ENCODE results near the gene APOBEC3A. TPM values are rescaled to one million over a fixed set of nuclear protein-coding genes. Genes with fewer than 3 reads are reported as not detected.
A peak's percentile ranks its signal among the peaks of the same experiment; 100 is the strongest.

APOBEC3A gene
- not detected for total RNA-seq

- DNase-seq: no peak
Measured at GRCh38 chr22:38957046-38957770, at the start of gene APOBEC3A. Gene APOBEC3A (plus strand): TSS chr22:38957609. CDS start chr22:38957692, 83 bp downstream.

GRCh38 chr22:38907767-38908166, 49.6 kb upstream of the APOBEC3A start:
- no peak for DNase-seq

- no peak for DNase-seq
Measured at GRCh38 chr22:38911434-38911833, 46.0 kb upstream of the APOBEC3A start.

GRCh38 chr22:38919631-38920190, 37.7 kb upstream of the APOBEC3A start:
- no peak for DNase-seq

GRCh38 chr22:38921120-38921519, 36.3 kb upstream of the APOBEC3A start:
- no peak for DNase-seq

- DNase-seq: no peak
Measured at GRCh38 chr22:38921806-38922205, 35.6 kb upstream of the APOBEC3A start.

GRCh38 chr22:38923463-38924346, 33.7 kb upstream of the APOBEC3A start:
- peak; percentile 65 for DNase-seq

GRCh38 chr22:38924347-38924952, 33.0 kb upstream of the APOBEC3A start:
- no peak for DNase-seq

- DNase-seq: no peak
Measured at GRCh38 chr22:38925571-38926041, 31.8 kb upstream of the APOBEC3A start.

- DNase-seq: peak; percentile 63
Measured at GRCh38 chr22:38927033-38927781, 30.2 kb upstream of the APOBEC3A start.

GRCh38 chr22:38930512-38930911, 26.9 kb upstream of the APOBEC3A start:
- no peak for DNase-seq

GRCh38 chr22:38935023-38935422, 22.4 kb upstream of the APOBEC3A start:
- DNase-seq: no peak

GRCh38 chr22:38935616-38936015, 21.8 kb upstream of the APOBEC3A start:
- DNase-seq: no peak

GRCh38 chr22:38936562-38936961, 20.8 kb upstream of the APOBEC3A start:
- no peak for DNase-seq

- no peak for DNase-seq
Measured at GRCh38 chr22:38937036-38937435, 20.4 kb upstream of the APOBEC3A start.

- DNase-seq: no peak
Measured at GRCh38 chr22:38937541-38937940, 19.9 kb upstream of the APOBEC3A start.

GRCh38 chr22:38938221-38938620, 19.2 kb upstream of the APOBEC3A start:
- DNase-seq: no peak

GRCh38 chr22:38938925-38939324, 18.5 kb upstream of the APOBEC3A start:
- no peak for DNase-seq

- DNase-seq: no peak
Measured at GRCh38 chr22:38940811-38941384, 16.5 kb upstream of the APOBEC3A start.

- no peak for DNase-seq
Measured at GRCh38 chr22:38941488-38941987, 15.9 kb upstream of the APOBEC3A start.

GRCh38 chr22:38942702-38943101, 14.7 kb upstream of the APOBEC3A start:
- no peak for DNase-seq

Data from occipital lobe (tissue), 2 donors.